Stimulated activated CD8-positive, alpha-beta memory T cell treated with anti-CD3 and anti-CD28 coated beads, Interleukin-15, amount 100 ng/mL, for 48 hours (primary cell): ENCODE data around the gene CHMP5.

Experiments used
- DNase-seq, 2 donors: peaks; one replicate each; pipeline ENCODE4 v3.0.0-alpha.2; 2020; ENCODE audit warnings: low read depth in 2 of 2

The CHMP5 gene

GRCh38 chr9:33242609-33243134 is 22.2 kb upstream of the CHMP5 start:
- no peak for DNase-seq

- no peak for DNase-seq
Observed at GRCh38 chr9:33244137-33244784, 20.6 kb upstream of the CHMP5 start.

GRCh38 chr9:33245341-33245740 is 19.5 kb upstream of the CHMP5 start:
- no peak for DNase-seq

- no peak for DNase-seq
Observed at GRCh38 chr9:33246269-33246860, 18.5 kb upstream of the CHMP5 start.

GRCh38 chr9:33248606-33249005 is 16.2 kb upstream of the CHMP5 start:
- no peak for DNase-seq

GRCh38 chr9:33249087-33249658 is 15.7 kb upstream of the CHMP5 start:
- DNase-seq = no peak

GRCh38 chr9:33249983-33250382 is 14.9 kb upstream of the CHMP5 start:
- no peak for DNase-seq

- DNase-seq = no peak
Observed at GRCh38 chr9:33250458-33250995, 14.3 kb upstream of the CHMP5 start.

GRCh38 chr9:33254211-33254610 is 10.6 kb upstream of the CHMP5 start:
- DNase-seq = no peak

- no peak for DNase-seq
Observed at GRCh38 chr9:33255014-33255413, 9.8 kb upstream of the CHMP5 start.

- no peak for DNase-seq
Observed at GRCh38 chr9:33255471-33255870, 9.4 kb upstream of the CHMP5 start.

- DNase-seq = no peak
Observed at GRCh38 chr9:33256236-33256635, 8.6 kb upstream of the CHMP5 start.

GRCh38 chr9:33257276-33257675 is 7.6 kb upstream of the CHMP5 start:
- DNase-seq = no peak

GRCh38 chr9:33260372-33260771 is 4.5 kb upstream of the CHMP5 start:
- DNase-seq = no peak

GRCh38 chr9:33263131-33264002 is 1.5 kb upstream of the CHMP5 start:
- DNase-seq = no peak

- peak; percentile 21 to 24 for DNase-seq
Observed at GRCh38 chr9:33264003-33264472, 811 bp upstream of the CHMP5 start.

- no peak for DNase-seq
Observed at GRCh38 chr9:33265211-33265865, 489 bp downstream of the CHMP5 start.

GRCh38 chr9:33267151-33267767 is 2.4 kb downstream of the CHMP5 start:
- DNase-seq = no peak

GRCh38 chr9:33270146-33270545 is 5.3 kb downstream of the CHMP5 start:
- no peak for DNase-seq

- no peak for DNase-seq
Observed at GRCh38 chr9:33272061-33272460, 7.2 kb downstream of the CHMP5 start.
